Measurements from ENCODE around the gene ANKRD29.

DNA sequence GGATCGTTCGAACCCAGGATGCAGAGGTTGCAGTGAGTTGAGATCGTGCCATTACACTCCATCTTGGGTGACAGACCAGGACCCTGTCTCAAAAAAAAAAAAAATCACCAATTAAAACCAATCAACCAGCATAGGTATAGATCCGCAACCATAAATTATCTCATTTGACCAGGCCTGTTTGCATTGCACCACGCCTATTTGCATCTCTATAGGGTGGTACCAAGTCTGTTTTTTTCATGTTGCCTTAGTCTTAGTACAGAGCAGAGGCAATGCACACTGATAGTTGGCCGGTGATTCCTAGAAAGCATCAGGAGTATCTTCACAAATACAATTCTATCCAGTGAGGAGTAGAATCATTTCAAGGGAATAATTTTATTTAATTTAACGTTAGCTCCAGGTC is 67.1 kb downstream of the ANKRD29 start:
- TF ChIP-seq EZH2 (IDR thresholded peaks at IDR 0.05; ENCODE audit: low read depth) (no peak), CTCF (conservative IDR thresholded peaks at IDR 0.05) (no peak)
